ENCODE data around the gene STRN4.

DNA sequence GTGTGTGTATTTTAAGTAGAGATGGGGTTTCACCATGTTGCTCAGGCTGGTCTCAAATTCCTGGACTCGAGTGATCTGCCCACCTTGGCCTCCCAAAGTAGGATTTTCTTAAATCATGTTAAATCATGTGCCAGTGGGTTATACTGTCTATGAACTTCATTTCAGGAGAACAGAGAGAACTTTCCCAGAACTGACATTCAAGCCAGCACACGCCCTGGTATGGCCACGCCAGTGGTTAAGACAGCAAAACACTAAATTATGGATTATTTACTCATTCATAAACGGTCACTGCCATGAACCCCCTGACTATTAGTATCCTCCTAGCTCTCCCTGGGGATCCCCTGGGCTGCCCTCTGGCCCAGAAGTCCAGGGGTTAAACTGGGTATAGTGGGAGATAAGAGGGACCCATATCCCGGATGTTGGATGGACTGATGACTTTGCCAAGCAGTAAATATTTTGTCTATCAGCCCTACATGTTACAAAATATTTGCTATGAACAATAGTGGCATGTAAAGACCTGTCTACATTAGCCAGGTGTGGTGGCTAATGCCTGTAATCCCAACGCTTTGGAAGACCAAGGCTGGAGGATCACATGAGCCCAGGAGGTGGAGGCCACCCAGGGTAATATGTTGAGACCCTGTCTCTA is 16.1 kb upstream of the STRN4 start:
- TF ChIP-seq, protein P1, sequence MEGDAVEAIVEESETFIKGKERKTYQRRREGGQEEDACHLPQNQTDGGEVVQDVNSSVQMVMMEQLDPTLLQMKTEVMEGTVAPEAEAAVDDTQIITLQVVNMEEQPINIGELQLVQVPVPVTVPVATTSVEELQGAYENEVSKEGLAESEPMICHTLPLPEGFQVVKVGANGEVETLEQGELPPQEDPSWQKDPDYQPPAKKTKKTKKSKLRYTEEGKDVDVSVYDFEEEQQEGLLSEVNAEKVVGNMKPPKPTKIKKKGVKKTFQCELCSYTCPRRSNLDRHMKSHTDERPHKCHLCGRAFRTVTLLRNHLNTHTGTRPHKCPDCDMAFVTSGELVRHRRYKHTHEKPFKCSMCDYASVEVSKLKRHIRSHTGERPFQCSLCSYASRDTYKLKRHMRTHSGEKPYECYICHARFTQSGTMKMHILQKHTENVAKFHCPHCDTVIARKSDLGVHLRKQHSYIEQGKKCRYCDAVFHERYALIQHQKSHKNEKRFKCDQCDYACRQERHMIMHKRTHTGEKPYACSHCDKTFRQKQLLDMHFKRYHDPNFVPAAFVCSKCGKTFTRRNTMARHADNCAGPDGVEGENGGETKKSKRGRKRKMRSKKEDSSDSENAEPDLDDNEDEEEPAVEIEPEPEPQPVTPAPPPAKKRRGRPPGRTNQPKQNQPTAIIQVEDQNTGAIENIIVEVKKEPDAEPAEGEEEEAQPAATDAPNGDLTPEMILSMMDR (conservative IDR thresholded peaks at IDR 0.05; ENCODE audit: low read depth, low read length) = no peak
- no peak for TF ChIP-seq EZH2 (IDR thresholded peaks at IDR 0.05; ENCODE audit: borderline replicate concordance, low read depth, low read length, poor library complexity, severe bottlenecking)

Measured in A673 (cell line).